Memory B cell (primary cell): Measurements from ENCODE around the gene FCHSD1.

Source experiments
- ATAC-seq: fragments of 150-1000 bp; cut with Tn5 transposase; 2 replicates; pipeline ENCODE4 v1.10.0; 2021; ENCODE audit warnings: low read depth, mild to moderate bottlenecking, moderate library complexity
- DNase-seq, 2 donors: peaks; one replicate each; pipeline ENCODE4 v3.0.0; 2022; ENCODE audit warnings: low spot score in 2 of 2
- H3K27ac Mint-ChIP-seq: one replicate; pipeline ENCODE4 v1.8.0; 2022; ENCODE audit warnings: mild to moderate bottlenecking, moderate library complexity, mixed read lengths
- H3K27me3 Mint-ChIP-seq: one replicate; pipeline ENCODE4 v1.8.0; 2022; ENCODE audit warnings: mixed read lengths
- H3K36me3 Mint-ChIP-seq: one replicate; pipeline ENCODE4 v1.8.0; 2022; ENCODE audit warnings: mild to moderate bottlenecking, mixed read lengths
- H3K4me1 Mint-ChIP-seq: one replicate; pipeline ENCODE4 v1.8.0; 2022; ENCODE audit warnings: mixed read lengths
- H3K4me3 Mint-ChIP-seq: one replicate; pipeline ENCODE4 v1.8.0; 2022; ENCODE audit warnings: mild to moderate bottlenecking, moderate library complexity, mixed read lengths
- H3K9me3 Mint-ChIP-seq: one replicate; pipeline ENCODE4 v1.8.0; 2022; ENCODE audit warnings: mixed read lengths

FCHSD1 gene

DNA sequence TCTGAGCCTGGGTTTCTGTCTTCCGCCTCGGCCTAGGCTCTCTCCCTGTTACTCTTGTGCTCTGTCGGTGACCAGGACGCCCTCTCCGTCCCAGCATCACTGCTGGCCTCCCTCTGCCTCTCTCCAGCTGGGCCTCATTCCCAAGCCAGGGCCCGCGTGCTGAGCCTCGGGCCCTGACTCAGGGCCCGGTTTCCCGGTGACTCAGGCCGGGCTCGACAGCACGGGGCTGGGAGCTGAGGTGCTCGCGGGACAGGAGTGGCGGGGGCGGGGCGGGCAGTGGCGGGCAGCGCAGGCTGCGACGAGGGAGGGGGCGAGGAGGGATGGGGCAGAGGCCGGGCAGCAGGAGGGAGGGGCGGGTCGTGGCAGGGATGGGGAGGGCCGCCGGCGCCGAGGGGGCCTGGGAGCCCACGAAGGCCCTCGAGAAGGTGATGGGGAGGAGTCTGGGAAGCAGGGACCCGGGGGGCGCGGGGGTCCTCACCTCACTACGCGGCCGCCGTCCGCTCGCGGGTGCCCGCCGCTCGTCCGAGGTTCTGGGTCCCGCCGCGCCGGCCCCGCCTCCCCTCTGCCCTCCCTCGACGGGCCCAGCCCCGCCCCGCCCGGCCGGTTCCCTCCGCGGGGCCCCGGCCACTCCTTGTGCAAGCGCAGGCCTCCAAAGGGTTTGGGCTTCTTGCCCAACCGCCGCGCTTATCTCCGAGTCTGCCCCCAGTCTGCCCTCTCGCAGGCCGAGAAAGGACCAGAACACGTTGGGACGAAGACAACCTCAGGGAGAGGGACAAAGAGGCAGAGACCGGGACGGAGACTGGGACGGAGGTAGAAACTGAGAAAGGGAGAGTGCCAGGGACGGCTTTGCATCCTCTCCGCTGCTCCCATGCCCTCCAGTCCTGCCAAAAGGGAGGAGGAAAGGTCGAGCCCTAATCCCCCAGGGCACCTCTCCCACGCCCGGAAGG lies 30.8 kb upstream of the FCHSD1 start, which contains the start of gene ARAP3:
TSS of gene ARAP3 (minus strand) at position 536 of the 947 bp plus-strand sequence. CDS start 1,744 bp downstream, outside the sequence.
- H3K4me1 Mint-ChIP-seq: peaks cover 19% of the 10 kb centered on the region

DNA sequence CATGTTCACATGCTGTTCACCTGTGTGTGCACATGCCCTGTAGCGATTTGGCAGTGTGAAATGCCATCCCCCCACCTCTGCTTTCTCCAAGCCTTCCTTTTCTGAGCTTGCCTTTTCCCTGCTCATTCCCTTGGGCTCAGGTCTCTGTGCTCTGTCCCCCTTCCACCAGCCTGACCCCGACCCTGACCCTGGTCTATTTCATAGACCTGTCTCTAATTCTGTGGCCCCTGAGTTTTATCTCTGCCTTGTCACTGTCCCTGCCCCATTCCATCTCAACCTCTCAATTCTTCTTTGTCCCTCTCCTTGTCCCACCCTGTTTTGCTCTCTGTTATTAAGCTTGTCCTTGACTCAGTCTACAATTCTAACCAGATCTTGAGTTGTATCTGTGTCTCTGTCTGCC lies 30.1 kb upstream of the FCHSD1 start:
- Mint-ChIP-seq H3K9me3 (no peaks in the 10 kb centered on the region), H3K27ac (no peak overlapping the region), H3K36me3 (no peaks in the 10 kb centered on the region), H3K4me1 (peaks cover 19% of the 10 kb centered on the region), H3K27me3 (peaks cover 2% of the 10 kb centered on the region), H3K4me3 (peak overlapping the region; percentile 51)
- ATAC-seq: no peak
- DNase-seq: no peak

More for the DNA sequence above, 30.8 kb upstream of the FCHSD1 start, which contains the start of gene ARAP3:
- DNase-seq (peak in 1 of 2 donors; percentile 45), ATAC-seq (peak; percentile 71)
- Mint-ChIP-seq H3K27me3 (peaks cover 2% of the 10 kb centered on the region), H3K36me3 (no peaks in the 10 kb centered on the region), H3K4me3 (peak within 1 kb of the TSS; percentile 73), H3K27ac (no peak within 1 kb of the TSS), H3K9me3 (no peaks in the 10 kb centered on the region)

DNA sequence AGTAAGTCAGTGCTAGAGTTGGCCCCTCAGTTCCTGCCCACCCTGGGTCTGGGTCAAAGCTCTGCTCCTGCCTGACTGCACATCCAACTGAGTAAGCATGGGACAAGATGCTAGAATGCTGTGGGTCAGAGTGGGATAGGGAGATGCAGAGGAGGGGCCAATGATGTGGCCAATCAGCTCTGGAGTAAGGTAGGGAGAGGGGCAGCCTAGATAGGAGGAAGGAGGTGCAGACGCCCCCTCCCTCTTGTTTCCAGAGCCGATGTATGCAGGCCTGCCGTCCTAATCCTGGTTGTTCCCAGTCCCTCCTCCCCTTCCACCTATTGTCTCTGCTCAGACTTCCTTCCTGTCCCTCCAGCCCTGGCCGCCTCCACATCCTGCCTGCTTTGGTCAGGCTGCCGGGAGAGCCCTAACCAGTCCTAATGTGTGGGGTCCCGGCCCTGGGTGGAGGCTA lies 29.6 kb upstream of the FCHSD1 start:
- Mint-ChIP-seq H3K4me1 (peaks cover 19% of the 10 kb centered on the region), H3K27ac (no peak overlapping the region), H3K36me3 (no peaks in the 10 kb centered on the region), H3K27me3 (peaks cover 2% of the 10 kb centered on the region), H3K9me3 (no peaks in the 10 kb centered on the region), H3K4me3 (no peak overlapping the region)
- no peak for DNase-seq
- no peak for ATAC-seq

DNA sequence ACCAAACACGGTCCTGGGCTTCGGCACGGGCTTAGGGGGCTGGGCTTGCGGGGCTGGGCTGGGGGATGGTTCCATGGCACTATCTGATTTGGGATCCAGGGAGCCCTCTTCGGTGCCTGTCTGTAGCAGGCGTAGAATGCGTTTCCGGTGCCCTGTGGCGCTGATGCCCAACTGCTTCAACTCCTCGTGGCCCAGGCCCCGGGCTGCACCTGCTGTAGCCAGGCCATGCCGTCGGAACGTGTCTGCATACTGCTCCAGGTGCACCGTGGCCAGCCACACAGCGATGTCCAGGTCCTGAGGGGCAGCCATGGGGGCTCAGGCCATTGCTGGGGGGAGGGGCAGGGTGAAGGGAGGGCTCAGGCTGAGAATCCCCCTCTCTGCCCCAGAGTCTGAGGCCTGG lies 29.0 kb upstream of the FCHSD1 start:
- H3K4me3 Mint-ChIP-seq: no peak overlapping the region
- no peak overlapping the region for H3K27ac Mint-ChIP-seq
- peaks cover 2% of the 10 kb centered on the region for H3K27me3 Mint-ChIP-seq
- ATAC-seq (no peak), DNase-seq (no peak)
- H3K36me3 Mint-ChIP-seq: no peaks in the 10 kb centered on the region
- H3K4me1 Mint-ChIP-seq: peaks cover 19% of the 10 kb centered on the region
- no peaks in the 10 kb centered on the region for H3K9me3 Mint-ChIP-seq

DNA sequence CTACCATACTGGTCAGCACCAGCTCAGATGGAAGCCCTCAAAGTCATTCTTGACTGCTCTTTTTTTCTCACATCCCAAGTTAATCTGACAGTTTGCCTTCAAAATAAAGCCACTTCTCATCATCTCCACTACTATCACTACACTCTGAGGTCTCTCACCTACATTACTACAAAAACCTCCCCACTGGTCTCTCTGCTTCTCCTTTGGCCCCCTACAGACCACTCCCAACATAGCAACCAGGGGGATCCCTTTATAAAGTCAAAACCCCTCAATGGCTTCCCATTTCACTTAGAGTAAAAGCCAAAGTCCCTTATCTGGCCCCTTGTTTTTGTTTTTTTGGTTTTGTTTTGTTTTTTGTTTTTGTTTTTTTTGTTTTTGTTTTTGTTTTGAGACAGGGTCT lies 26.2 kb upstream of the FCHSD1 start:
- Mint-ChIP-seq H3K9me3 (no peaks in the 10 kb centered on the region), H3K4me1 (peaks cover 12% of the 10 kb centered on the region)
- ATAC-seq: peak; percentile 39

DNA sequence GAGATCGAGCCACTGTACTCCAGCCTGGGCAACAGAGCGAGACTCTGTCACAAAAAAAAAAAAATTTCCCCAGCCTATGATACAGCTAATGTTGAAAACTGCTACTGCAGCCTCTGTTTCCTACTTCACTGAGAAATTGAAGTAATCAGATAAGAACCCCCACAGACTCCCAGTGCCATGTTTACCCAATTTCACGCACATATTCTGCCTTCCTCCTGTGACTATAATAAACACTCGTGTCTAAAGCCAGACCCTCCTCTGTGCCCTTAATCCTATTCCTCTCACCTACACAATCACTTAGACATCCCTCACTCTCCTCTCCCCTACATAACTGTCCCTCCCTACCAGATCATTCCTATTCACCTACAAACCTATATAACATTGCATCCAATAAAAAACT lies 24.5 kb upstream of the FCHSD1 start:
- peaks cover 7% of the 10 kb centered on the region for H3K4me1 Mint-ChIP-seq
- H3K36me3 Mint-ChIP-seq: no peaks in the 10 kb centered on the region
- ATAC-seq: no peak
- no peaks in the 10 kb centered on the region for H3K9me3 Mint-ChIP-seq
- no peak overlapping the region for H3K27ac Mint-ChIP-seq
- no peak for DNase-seq
- H3K27me3 Mint-ChIP-seq: peaks cover 5% of the 10 kb centered on the region
- H3K4me3 Mint-ChIP-seq: no peak overlapping the region

More for the DNA sequence above, 26.2 kb upstream of the FCHSD1 start:
- no peaks in the 10 kb centered on the region for H3K36me3 Mint-ChIP-seq
- peaks cover 5% of the 10 kb centered on the region for H3K27me3 Mint-ChIP-seq
- H3K27ac Mint-ChIP-seq: no peak overlapping the region
- DNase-seq: no peak
- no peak overlapping the region for H3K4me3 Mint-ChIP-seq

DNA sequence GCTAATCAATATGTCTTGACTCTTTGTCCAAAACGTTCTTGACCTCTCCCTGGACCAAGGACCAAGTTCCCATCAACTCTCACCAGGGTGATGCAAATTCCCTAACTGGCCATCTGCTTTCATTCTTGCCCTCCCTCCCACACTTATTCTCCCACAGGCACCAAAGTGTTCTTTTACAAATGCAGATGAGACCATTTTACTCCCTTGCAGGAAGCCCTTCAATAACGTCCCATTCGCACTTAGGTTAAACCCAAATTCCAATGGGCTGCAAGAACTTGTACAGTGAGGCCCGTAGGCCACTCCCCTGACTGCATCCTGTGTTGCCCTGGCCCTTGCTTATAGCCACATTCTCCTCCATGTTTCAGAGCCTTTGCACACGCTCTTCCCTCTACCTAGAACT lies 23.5 kb upstream of the FCHSD1 start:
- DNase-seq: no peak
- peaks cover 5% of the 10 kb centered on the region for H3K27me3 Mint-ChIP-seq
- no peak overlapping the region for H3K27ac Mint-ChIP-seq

DNA sequence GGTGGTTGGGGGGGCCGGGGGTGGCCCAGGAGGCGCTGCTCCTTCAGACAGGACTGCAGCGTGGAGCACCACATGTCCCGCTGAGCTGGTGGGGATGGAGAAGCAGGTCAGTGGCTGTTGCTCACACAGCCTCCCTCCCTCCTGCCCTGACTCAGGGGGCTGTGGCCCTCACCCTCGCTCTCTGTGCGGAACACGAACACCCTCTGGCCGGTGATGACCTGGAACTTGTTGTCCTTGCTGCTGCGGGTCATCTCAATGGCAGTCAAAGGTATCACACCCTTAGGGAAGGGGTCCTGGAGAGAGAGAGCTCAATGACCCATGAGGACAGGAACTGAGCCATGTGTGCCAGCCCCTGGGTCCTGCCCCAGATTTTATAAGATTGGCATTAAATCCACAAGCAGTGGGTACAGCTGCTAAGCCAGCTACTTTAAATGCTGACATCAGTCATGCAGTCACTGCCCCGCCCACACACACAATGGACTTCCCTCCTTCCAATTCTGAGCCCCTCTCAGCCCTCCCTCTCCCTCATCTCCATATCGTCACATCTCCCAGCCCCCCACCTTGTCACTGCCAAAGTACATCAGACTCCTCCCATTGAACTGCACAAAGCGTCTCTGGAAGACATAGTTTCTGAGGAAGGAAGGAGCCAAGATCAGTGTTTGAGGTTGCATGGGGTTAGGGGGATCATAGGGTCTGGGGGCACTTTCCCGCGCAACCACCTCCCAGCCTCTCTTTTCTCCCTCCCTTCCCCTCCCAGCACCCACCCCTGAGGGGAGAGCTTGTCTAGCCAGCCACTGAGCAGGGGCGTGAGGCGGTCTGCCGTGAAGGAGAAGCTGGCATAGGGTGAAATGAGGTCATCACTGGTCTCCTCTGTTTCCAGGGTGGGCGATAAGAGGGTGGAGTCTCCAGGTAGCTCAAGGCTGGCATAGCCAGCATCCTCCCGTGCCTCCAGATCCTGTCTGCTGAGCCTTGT lies 21.9 kb upstream of the FCHSD1 start:
- no peak overlapping the region for H3K27ac Mint-ChIP-seq
- H3K36me3 Mint-ChIP-seq: no peaks in the 10 kb centered on the region
- H3K27me3 Mint-ChIP-seq: peaks cover 4% of the 10 kb centered on the region

More for the DNA sequence above, 23.5 kb upstream of the FCHSD1 start:
- Mint-ChIP-seq H3K36me3 (no peaks in the 10 kb centered on the region), H3K4me3 (no peak overlapping the region), H3K4me1 (peaks cover 7% of the 10 kb centered on the region), H3K9me3 (no peaks in the 10 kb centered on the region)
- ATAC-seq: no peak

DNA sequence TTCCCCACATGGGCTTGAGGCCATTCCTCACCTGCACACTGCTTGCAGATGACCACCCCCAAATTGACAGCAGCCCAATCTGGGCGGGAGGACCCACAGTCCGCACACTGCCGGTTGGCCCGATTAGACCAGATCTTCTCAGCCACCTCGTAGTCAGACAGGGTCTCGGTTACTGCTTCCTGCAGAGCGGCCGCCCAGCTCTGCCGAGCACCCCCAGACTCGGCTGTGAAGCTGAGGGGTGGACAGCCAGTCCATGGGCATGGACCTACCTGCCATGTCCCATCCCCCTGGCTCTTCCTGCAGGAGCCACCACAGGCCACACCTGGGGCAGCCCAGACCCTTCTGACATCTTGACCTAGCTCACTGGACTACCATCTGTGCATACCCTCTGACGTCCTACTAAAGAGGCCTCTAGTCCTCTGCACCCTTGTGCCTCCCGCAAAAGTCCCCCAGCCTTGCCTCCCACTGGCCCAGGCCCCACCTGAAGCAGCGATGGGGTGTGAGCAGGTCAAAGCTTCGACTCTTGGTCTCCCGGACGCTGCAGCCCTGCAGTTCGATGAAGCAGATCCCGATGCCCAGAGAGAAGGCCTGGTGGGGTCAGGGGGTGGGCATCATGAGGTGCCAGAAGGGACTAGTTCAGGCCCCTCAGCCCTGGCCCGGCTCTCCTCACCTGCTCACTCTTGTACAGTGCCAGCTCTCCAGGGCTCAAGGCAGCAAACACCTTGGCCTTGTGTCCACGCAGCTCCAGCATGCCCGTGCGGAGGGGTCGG lies 21.0 kb upstream of the FCHSD1 start:
- Mint-ChIP-seq H3K27ac (no peak overlapping the region), H3K4me3 (no peak overlapping the region), H3K9me3 (no peaks in the 10 kb centered on the region), H3K36me3 (no peaks in the 10 kb centered on the region), H3K27me3 (peaks cover 3% of the 10 kb centered on the region), H3K4me1 (peaks cover 2% of the 10 kb centered on the region)
- DNase-seq: no peak
- ATAC-seq: no peak

More for the DNA sequence above, 21.9 kb upstream of the FCHSD1 start:
- DNase-seq (no peak), ATAC-seq (no peak)
- H3K4me3 Mint-ChIP-seq: no peak overlapping the region
- peaks cover 2% of the 10 kb centered on the region for H3K4me1 Mint-ChIP-seq
- no peaks in the 10 kb centered on the region for H3K9me3 Mint-ChIP-seq

DNA sequence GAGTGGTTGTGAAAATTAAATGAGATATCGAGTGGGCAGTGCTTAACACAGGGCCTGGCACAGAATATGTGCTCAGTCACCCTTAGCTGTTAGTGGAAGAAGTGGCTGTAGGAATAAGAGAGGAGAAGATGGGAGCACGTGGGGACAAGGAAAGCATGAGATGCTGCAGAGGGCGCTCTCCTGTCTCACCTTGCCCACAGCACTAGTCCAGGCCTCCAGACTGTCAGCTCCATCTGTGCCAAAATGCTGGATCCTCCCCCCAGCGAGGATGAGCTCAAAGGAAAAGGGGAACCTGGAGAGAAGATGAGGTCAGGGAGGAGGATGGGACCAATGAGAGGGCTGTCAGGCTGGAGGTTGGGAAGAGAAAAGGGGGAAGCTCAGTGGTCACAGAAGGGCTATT lies 18.3 kb upstream of the FCHSD1 start:
- Mint-ChIP-seq H3K27ac (no peak overlapping the region), H3K4me1 (peaks cover 5% of the 10 kb centered on the region), H3K36me3 (no peaks in the 10 kb centered on the region), H3K9me3 (no peaks in the 10 kb centered on the region), H3K27me3 (peaks cover 2% of the 10 kb centered on the region), H3K4me3 (no peak overlapping the region)
- no peak for DNase-seq
- ATAC-seq: no peak

DNA sequence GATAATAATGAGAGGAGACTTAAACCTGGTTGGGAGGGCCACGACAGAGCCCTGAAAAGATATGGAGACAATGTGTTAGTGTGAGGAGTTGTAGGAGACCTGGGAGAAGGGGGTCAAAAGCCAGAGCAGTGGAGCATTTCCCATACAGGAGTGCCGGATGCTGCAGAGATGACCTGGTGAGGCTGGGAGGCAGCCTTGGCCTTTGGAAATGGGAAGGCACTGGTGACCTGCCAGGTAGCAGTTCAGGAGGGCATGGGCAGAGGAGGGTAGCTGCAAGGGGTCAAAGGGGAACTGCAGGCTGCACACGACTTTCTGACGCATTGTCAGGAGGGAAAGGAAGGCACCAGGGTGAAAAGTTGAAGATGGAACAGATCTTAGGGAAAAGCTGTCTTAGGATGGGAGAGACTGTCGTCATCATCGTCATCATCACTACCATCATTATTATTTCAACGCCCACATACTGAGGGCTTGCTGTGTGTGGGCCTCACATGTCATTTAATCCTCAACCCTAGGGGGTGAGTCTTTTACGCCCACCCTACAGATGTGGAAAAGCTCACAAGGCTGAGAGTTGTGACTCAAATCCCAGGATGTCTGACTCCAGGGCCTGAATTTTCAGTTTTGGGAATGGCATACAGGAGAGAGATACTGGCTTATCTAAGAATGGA lies 17.5 kb upstream of the FCHSD1 start:
- H3K9me3 Mint-ChIP-seq: no peaks in the 10 kb centered on the region
- peaks cover 2% of the 10 kb centered on the region for H3K27me3 Mint-ChIP-seq
- H3K4me1 Mint-ChIP-seq: peaks cover 5% of the 10 kb centered on the region
- DNase-seq (no peak), ATAC-seq (no peak)
- no peak overlapping the region for H3K4me3 Mint-ChIP-seq
- H3K27ac Mint-ChIP-seq: no peak overlapping the region
- H3K36me3 Mint-ChIP-seq: no peaks in the 10 kb centered on the region

DNA sequence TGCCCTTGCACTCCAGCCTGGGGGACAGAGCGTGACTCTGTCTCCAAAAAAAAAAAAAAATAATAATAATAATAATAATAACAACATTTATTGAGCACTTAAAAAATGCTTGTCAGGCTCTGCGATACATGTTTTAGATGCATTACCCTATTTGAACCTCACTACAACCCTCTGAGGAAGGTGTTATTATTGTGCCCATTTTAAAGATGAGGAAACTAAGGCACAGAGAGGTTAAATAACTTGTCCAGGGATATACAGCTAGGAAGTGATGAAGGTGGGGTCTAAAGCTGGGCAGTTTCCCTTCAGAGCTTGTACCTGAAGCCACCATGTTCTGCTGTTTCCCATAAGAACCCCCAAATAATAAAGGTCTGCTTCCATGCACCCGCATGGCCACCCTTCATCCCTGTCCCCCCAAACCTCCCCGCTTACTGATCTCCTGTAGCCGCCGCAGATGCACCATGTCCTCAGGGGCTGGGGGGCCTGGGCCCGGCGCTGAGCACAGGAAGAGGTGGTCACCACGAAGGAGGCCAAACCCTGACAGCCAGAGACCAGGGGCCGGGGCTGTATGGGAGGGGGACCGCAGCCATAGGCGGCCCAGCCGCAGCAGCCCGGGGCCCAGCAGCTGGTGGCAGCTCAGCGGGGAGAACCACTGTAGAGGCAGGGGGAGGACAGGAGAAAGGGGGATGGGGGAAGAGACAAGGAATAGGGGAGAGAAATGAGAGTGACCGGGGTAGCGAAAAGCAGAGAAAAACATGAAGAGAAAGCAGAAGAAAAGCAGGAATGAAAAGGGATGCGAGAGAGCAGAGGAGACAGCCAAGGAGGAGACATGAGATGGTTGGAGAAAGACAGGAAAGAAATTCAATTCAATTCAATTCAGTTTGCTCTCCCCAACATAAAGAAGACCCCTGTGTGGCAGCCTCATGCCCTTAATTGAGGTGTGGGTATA lies 15.1 kb upstream of the FCHSD1 start:
- H3K27me3 Mint-ChIP-seq: no peaks in the 10 kb centered on the region
- no peaks in the 10 kb centered on the region for H3K9me3 Mint-ChIP-seq
- DNase-seq (no peak), ATAC-seq (no peak)
- peaks cover 3% of the 10 kb centered on the region for H3K4me1 Mint-ChIP-seq
- H3K4me3 Mint-ChIP-seq: no peak overlapping the region
- no peak overlapping the region for H3K27ac Mint-ChIP-seq
- H3K36me3 Mint-ChIP-seq: no peaks in the 10 kb centered on the region
